Measurements from ENCODE around the gene TMPRSS9.

The TMPRSS9 gene

DNA sequence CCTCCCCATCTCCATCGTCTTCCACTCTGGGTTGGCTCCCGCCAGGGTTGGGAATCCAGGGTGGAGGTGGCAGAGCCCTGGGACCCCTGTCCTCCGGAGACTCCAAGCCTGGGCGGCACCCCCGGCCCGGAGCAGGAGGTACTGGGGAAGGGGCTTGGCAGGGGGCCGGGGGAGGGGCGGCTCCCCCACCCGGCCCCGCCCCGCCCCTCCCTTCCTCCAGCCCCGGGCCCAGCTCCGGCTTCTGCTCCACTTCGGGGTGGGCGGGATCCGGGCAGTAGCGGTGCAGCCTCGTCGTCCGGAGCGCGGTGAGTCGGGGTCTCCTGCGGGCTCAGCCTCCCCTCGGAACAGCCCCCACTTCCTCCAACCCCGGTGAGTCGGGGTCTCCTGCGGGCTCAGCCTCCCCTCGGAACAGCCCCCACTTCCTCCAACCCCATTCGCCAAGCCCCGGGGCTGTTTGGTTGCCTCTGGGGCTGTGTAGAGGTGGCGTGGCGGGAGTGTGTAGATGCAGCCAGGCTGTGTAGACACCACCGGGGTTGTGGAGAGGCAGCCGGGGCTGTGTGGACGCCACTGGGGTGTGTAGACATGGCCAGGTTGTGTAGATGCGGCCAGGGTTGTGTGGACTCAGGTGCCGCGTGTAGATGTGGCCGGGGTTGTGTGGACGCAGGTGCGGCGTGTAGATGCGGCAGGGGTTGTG, at the start of gene TMPRSS9:
Gene TMPRSS9 (plus strand): TSS at position 274 of the 694 bp plus-strand sequence. CDS start 29,521 bp downstream, outside the sequence.
- DNase-seq (ENCODE audit: low read depth) = no peak

- no peak for DNase-seq (ENCODE audit: low read depth)
Measured at GRCh38 chr19:2311093-2311492, 49.0 kb upstream of the TMPRSS9 start.

- DNase-seq (ENCODE audit: low read depth) = no peak
Measured at GRCh38 chr19:2312820-2313501, 47.1 kb upstream of the TMPRSS9 start.

GRCh38 chr19:2315121-2315817, 44.8 kb upstream of the TMPRSS9 start:
- no peak for DNase-seq (ENCODE audit: low read depth)

DNA sequence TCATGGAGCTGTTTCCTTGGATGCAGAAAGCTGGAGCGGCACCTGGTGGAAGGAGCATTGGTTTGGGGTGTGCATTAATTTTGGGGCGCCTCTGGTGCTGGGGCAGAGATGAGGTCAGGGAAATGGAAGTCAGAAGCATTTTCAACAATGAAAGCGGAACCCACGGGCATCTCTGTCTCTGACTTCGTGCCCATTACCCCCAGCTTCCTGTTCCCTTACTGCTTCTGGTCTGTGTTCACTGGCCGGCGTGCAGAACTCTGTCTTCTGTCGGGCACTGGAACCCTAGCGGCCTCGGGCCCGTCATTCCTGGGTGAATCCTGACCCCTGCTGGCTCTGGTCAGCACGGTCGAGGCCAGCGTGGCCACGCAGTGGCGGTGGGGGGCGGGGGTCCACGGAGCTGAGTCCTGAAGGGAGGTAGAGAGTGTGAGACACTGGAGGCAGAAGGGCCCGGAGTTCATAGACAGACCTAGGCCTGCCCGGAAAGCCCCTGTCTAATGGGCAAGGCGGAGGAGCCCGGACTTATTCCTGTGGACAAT, 44.2 kb upstream of the TMPRSS9 start:
- DNase-seq (ENCODE audit: low read depth) = no peak

- no peak for DNase-seq (ENCODE audit: low read depth)
Measured at GRCh38 chr19:2317300-2317699, 42.8 kb upstream of the TMPRSS9 start.

GRCh38 chr19:2317756-2318155, 42.3 kb upstream of the TMPRSS9 start:
- no peak for DNase-seq (ENCODE audit: low read depth)

DNA sequence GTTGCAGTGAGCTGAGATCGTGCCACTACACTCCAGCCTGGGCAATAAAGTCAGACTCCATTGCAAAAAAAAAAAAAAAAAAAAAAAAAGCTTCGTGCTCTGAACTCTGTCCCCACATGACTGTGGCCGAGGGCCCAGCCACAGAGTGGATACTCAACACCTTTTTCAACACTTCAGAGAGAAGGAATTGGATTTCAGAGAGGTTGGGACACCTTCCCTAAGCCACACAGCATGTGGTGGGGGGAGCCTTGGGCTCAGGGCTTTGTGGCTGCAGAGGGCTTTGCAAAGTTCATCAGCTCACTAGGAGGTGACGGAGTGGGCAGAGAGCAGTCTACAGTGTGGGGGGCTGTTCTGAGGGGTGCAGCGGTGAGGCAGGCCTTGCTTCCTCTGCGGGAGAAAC, 41.1 kb upstream of the TMPRSS9 start:
- DNase-seq (ENCODE audit: low read depth) = no peak

- DNase-seq (ENCODE audit: low read depth) = no peak
Measured at GRCh38 chr19:2319551-2319950, 40.5 kb upstream of the TMPRSS9 start.

DNA sequence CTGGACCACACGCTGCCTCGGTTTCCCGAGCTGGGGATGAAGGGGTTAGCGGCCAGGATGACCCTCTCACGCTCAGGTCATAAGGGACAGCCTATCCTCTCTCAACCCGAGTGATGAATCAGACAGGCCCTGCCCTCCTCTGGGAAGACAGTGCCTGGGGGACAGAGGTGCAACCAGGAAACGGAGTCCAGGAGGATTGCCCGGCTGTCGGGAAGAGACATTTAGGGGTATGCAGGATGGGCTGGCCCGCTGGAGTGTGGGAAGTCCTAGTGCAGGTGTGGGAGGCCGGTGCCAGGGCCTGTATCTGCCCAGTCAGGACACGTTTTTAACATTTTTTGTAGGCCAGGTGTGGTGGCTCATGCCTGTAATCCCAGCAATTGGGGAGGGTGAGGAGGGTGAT, 40.0 kb upstream of the TMPRSS9 start:
- no peak for DNase-seq (ENCODE audit: low read depth)

GRCh38 chr19:2320939-2321338, 39.1 kb upstream of the TMPRSS9 start:
- DNase-seq (ENCODE audit: low read depth) = no peak

DNA sequence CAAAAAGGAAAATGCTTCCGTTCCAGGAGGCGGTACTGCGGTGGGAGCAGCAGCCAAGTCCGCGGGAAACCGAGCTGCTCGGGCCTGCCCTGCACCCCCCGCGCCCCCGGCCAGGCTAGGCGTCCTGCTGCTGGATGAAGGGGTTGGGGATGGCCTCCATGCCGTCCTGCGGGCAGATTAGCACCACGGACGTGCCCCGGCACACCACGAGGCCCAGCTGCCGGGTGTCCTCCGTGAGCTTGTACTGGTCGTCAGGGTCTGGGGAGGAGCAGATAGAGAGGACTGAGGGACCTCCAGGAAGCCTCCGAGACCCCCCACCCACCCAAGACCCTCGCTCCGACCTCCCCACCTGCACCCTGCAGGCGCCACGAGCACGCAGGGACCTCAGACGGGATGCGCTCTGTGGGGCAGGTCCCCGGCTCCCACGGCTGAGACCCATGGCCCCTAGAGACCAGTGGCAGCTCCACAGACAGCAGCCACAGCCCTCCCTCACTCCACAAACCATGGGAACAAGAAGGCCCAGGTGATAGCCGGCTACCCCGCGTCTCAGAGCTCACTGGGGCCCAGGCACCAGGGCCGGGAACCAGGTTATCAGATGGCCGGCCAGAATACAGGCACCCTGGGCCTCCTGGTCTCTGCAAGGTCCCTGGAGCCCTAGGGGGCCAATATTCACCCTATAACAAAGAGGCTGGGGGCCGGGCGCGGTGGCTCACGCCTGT, 38.3 kb upstream of the TMPRSS9 start:
- DNase-seq (ENCODE audit: low read depth) = no peak

DNA sequence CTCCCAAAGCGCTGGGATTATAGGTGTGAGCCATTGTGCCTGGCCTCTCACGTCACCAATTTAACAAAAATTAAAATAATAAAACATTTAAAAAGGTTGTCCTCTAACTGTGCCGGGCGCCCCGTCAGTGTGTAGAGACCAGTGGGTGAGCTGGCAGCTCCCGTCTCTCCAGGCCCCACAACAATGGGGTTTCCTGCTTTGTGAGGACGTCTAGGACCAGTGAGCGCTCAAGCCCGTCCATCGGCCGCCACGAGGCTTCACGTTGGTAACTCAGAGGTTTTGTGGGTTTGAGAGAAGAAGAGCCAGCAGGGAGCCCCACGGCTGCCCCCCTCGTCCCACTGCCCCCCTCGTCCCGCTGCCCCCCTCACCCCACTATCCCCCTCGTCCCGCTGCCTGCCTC, 36.4 kb upstream of the TMPRSS9 start:
- DNase-seq (ENCODE audit: low read depth) = no peak

- DNase-seq (ENCODE audit: low read depth) = no peak
Measured at GRCh38 chr19:2324220-2324948, 35.7 kb upstream of the TMPRSS9 start.

DNA sequence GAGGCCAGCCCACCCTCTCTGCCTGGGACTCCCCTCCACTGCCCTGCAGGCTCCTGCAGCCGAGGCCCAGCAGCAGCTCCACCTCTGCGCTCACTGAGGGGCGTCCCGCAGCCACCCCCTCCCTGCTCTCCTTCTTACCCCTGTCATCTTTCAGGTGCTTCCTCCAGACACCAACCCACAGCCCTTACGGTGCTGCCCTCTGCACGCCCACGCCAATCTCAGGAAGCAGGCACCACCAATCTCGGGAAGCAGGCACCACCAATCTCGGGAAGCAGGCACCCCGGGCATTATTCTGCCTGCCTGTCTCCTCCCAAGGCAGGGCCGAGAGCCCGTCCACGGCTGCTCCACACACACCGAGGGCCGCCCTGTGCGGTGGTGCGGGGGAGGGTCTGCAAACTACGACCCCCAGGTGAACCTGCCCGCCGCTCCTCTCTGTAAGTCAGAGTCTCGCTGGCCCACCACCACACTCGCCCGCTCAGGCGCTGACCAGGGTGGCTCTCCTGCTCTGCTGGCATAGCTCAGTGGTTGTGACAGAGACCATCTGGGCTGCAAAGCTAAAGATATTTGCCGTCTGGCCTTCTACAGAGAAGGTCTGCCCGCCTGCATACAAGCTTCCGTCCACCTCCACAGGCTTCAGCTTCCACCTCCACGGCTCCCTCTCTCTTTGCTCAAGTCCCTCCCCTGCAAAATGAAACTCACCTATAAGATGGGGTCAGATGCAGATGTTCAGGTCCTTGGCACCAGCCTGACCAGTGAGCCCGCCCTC, 34.6 kb upstream of the TMPRSS9 start:
- no peak for DNase-seq (ENCODE audit: low read depth)

- DNase-seq (ENCODE audit: low read depth) = no peak
Measured at GRCh38 chr19:2326699-2327360, 33.2 kb upstream of the TMPRSS9 start.

- no peak for DNase-seq (ENCODE audit: low read depth)
Measured at GRCh38 chr19:2327773-2328400, 32.2 kb upstream of the TMPRSS9 start.

- peak; percentile 92 for DNase-seq (ENCODE audit: low read depth)
Measured at GRCh38 chr19:2328401-2329148, 31.5 kb upstream of the TMPRSS9 start, which contains the start of the genes LSM7 and SPPL2B. Gene LSM7 (minus strand): TSS chr19:2328586. CDS start chr19:2328566, 20 bp downstream. Gene SPPL2B (plus strand): TSS chr19:2328684. CDS start chr19:2328710, 26 bp downstream.

DNA sequence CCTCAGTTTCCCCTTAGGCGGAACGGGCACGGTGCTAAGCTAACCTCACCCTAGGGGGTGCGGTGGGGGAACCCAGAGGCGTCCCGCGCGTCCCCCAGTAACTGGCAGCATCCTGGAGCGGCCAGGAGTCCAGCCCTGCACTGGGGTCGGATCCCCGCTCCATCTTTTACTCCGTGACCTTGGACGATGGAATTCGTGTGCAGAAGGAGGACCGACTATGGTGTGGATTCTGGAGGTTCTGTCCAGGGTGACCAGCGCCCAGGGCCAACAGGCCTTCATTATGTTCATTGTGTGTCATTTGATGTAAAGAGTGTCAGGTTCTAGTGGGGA, 31.0 kb upstream of the TMPRSS9 start:
- DNase-seq (ENCODE audit: low read depth) = no peak

Measured in activated T-helper 1 cell treated with Interleukin-2 at 50 U/mL for 16 hours (primary cell).